ENCODE results near the gene GAB2.

The GAB2 gene

GRCh38 chr11:78332174-78332866 lies 85.3 kb downstream of the GAB2 start:
- Mint-ChIP-seq H3K27me3 (ENCODE audit: low read depth) (no peaks in the 10 kb centered on the region), H3K9me3 (peaks cover 5% of the 10 kb centered on the region), H3K36me3 (ENCODE audit: low read depth) (peaks cover 4% of the 10 kb centered on the region), H3K4me3 (no peak overlapping the region), H3K4me1 (peaks cover 21% of the 10 kb centered on the region), H3K27ac (peak overlapping the region in 1 of 3 experiments; percentile 3)
- TF ChIP-seq CTCF (IDR thresholded peaks at IDR 0.05; ENCODE audit: unreplicated experiment in 3 of 3), result no peak

DNA sequence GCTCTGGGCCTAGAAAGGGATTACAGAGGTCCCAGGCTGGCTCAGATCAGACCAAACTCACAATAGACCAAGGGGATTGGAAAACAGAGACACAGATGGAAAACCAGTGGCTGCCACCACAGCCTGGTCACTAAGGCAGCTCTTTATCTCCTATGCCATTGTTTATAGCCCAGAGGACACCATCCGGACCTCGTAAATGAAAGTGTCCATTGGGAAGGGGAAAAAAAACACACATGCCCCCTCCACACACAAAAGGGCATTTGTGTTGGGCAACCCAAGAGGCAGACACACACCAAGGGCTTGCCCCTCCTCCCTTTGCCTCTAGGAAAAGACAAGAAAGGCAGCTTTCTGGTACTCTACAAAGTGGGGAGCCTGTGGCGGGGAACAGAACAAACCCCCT lies 85.9 kb downstream of the GAB2 start:
- no peaks in the 10 kb centered on the region for H3K27me3 Mint-ChIP-seq (ENCODE audit: low read depth)
- peaks cover 15% of the 10 kb centered on the region for H3K4me1 Mint-ChIP-seq
- peaks cover 5% of the 10 kb centered on the region for H3K9me3 Mint-ChIP-seq

DNA sequence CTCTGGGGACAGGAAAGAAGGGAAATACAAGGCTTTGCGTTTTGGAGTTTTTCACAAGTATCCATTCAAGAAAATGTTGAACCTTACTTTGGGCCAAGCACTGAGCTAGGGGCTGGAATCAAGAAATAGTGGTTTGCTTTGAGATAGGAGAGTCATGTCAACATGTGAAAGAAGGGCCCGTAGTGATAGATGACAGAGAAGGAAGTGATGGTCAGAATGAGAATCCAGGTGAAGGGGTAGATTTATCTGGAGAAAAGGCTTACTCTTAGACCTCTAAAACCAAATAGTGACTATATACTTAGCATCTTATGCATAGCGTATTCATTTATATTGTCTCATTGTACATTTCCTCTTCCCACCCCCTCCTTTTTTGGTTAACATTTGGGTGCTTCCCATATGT lies 87.3 kb downstream of the GAB2 start:
- Mint-ChIP-seq H3K4me1 (peaks cover 15% of the 10 kb centered on the region), H3K4me3 (no peak overlapping the region), H3K27me3 (ENCODE audit: low read depth) (no peaks in the 10 kb centered on the region), H3K9me3 (no peaks in the 10 kb centered on the region), H3K27ac (no peak overlapping the region), H3K36me3 (ENCODE audit: low read depth) (peaks cover under 1% of the 10 kb centered on the region)
- TF ChIP-seq CTCF (IDR thresholded peaks at IDR 0.05; ENCODE audit: unreplicated experiment in 3 of 3), result no peak

More for the DNA sequence above, 85.9 kb downstream of the GAB2 start:
- no peak overlapping the region for H3K4me3 Mint-ChIP-seq
- H3K36me3 Mint-ChIP-seq (ENCODE audit: low read depth), result peaks cover 4% of the 10 kb centered on the region
- TF ChIP-seq CTCF (IDR thresholded peaks at IDR 0.05; ENCODE audit: unreplicated experiment in 3 of 3), result no peak
- H3K27ac Mint-ChIP-seq, result peak overlapping the region in 1 of 3 experiments; percentile 3

DNA sequence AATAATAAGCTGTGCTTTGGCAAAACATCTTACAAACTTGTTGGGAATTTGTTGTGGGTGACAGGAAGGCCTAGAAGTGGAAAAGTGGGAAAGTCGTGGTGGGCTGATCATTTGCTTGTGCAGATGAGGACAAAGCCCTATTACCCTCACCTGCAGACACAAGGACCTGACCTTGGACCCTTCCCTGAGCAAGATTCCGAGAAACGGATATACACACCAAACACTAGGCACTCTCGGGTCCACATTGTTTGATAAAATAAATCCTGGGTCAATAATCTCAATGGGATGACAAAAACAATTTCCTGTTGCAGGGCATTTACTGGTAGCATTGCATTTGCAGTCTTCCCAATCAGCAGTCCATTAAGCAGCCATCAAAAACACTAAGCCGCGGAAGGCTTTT lies 89.7 kb downstream of the GAB2 start:
- Mint-ChIP-seq H3K4me3 (no peak overlapping the region), H3K36me3 (ENCODE audit: low read depth) (no peaks in the 10 kb centered on the region), H3K9me3 (no peaks in the 10 kb centered on the region), H3K27me3 (ENCODE audit: low read depth) (no peaks in the 10 kb centered on the region), H3K4me1 (peaks cover 15% of the 10 kb centered on the region), H3K27ac (no peak overlapping the region)
- no peak for TF ChIP-seq CTCF (IDR thresholded peaks at IDR 0.05; ENCODE audit: unreplicated experiment in 3 of 3)

GRCh38 chr11:78325274-78325781 lies 92.3 kb downstream of the GAB2 start:
- TF ChIP-seq CTCF (IDR thresholded peaks at IDR 0.05; ENCODE audit: unreplicated experiment in 3 of 3), result no peak
- Mint-ChIP-seq H3K27ac (no peak overlapping the region), H3K4me1 (peaks cover 10% of the 10 kb centered on the region), H3K27me3 (ENCODE audit: low read depth) (no peaks in the 10 kb centered on the region), H3K36me3 (ENCODE audit: low read depth) (no peaks in the 10 kb centered on the region), H3K9me3 (peaks cover 7% of the 10 kb centered on the region), H3K4me3 (no peak overlapping the region)

DNA sequence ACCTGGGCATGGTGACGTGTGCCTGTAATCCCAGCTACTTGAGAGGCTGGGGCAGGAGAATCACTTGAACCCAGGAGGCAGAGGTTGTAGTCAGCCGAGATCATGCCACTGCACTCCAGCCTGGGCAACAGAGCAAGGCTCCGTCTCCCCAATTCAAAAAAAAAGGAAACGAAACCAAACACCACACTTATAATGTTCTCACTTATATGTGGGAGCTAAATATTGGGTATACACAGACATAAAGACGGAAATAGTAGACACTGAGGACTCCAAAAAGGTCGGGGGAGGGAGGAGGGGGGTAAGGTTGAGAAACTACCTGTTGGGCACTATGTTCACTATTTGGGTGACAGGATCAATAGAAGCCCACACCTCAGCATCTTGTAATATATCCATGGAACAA lies 94.3 kb downstream of the GAB2 start:
- H3K27me3 Mint-ChIP-seq (ENCODE audit: low read depth), result no peaks in the 10 kb centered on the region
- H3K9me3 Mint-ChIP-seq, result peaks cover 7% of the 10 kb centered on the region
- H3K27ac Mint-ChIP-seq, result no peak overlapping the region
- H3K36me3 Mint-ChIP-seq (ENCODE audit: low read depth), result no peaks in the 10 kb centered on the region
- no peak for TF ChIP-seq CTCF (IDR thresholded peaks at IDR 0.05; ENCODE audit: unreplicated experiment in 3 of 3)
- H3K4me3 Mint-ChIP-seq, result no peak overlapping the region
- H3K4me1 Mint-ChIP-seq, result peaks cover 30% of the 10 kb centered on the region

Data from nephron (organoid).